ENCODE data around the gene LYPD3.
"Not testable (repeated sequence)": the region's sequence is repeated elsewhere in the genome, so short reads cannot be mapped to it uniquely, and the experiment has no call there.

DNA sequence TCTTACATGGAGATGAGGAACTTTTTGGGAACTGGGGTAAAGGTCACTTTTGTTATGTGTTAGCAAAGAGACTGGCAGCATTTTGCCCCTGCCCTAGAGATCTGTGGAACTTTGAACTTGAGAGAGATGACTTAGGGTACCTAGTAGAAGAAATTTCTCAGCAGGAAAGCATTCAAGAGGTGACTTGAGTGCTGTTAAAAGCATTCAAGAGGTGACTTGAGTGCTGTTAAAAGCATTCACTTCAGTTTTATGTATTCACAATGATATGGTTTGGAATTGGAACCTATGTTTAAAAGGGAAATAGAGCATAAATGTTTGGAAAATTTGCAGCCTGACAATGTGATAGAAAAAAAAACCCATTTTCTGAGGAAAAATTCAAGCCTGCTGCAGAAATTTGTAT lies 47.0 kb upstream of the LYPD3 start:
- TF ChIP-seq CTCF (IDR thresholded peaks at IDR 0.05; ENCODE audit: low read length); EZH2 (IDR thresholded peaks at IDR 0.05; ENCODE audit: borderline replicate concordance, low read length): not testable (repeated sequence)

Measured in OCI-LY1 (cell line).